ENCODE data around the gene PRAF2.
A peak's percentile ranks its signal among the peaks of the same experiment; 100 is the strongest.

PRAF2 gene

DNA sequence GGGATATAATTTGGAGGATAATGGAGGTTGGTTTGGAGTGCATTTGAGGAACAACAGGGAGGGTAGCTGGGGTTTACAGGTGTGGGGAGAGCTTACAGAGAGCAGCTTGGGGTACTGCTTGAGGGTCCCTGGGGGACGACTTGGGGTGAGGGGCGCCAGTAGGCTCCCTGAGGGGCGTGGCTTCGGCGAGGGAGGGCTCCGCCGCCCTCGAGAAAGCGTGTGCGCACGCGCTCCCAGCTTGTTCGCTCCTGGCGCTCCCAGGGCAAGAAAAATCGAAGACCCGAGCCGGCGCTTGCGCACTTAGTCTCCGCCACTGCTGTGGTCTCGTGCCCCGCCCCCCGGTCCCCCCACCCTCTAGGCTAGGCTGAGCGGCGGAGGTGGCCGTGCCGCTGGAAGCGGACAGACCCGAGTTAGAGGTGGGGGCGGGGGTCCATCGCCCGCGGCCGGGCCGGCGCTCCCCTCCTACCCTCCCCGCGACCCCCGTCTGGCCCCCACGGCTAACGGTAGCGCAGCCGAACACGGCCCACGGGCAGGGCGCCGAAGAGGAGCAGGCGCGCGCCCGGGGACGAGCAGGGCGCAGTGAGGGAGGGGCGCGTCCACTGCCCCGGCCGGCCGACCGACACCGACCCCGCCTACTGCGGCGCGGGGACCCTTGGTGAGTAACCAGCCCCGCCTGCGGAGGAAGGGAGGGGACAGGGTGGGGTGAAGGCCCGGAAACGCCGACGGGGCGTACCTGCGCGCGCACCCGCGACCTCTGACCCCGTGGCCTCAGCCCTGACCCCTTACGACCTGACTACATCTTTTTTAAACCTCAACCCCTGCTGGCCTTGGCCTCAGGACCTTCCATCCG, 20.4 kb downstream of the PRAF2 start:
- peak; percentile 69 for ATAC-seq (replicated peaks; ENCODE audit: extremely low read depth, poor library complexity, severe bottlenecking)
- DNase-seq (ENCODE audit: low spot score in 2 of 2), result peak in 1 of 2 donors; percentile 23
- no peaks in the 10 kb centered on the region for H3K27me3 Mint-ChIP-seq
- H3K36me3 Mint-ChIP-seq (ENCODE audit: insufficient read depth), result peaks cover 8% of the 10 kb centered on the region
- peak overlapping the region; percentile 79 for H3K4me3 Mint-ChIP-seq
- H3K4me1 Mint-ChIP-seq, result peaks cover 26% of the 10 kb centered on the region
- peak overlapping the region; percentile 92 for H3K27ac Mint-ChIP-seq (ENCODE audit: low read depth)
- H3K9me3 Mint-ChIP-seq, result no peaks in the 10 kb centered on the region

DNA sequence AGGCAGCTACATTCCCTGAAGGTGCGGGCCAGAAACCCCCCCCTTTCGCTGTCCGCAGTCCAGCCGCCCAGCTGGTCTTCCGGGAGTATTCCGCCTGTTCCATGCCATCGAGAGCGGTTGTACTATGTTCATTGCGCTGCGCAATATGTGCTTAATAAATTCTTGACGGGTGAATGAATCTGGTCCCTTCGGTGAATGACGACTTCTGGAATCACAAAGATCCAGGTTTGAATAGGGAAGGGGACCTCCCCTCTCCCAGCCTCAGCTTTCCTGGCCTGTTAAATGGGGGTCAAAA, 29.9 kb downstream of the PRAF2 start:
- ATAC-seq (replicated peaks; ENCODE audit: extremely low read depth, poor library complexity, severe bottlenecking), result no peak
- H3K9me3 Mint-ChIP-seq, result no peaks in the 10 kb centered on the region
- H3K27me3 Mint-ChIP-seq, result no peaks in the 10 kb centered on the region
- H3K27ac Mint-ChIP-seq (ENCODE audit: low read depth), result peak overlapping the region; percentile 94
- peaks cover 29% of the 10 kb centered on the region for H3K4me1 Mint-ChIP-seq
- DNase-seq (ENCODE audit: low spot score in 2 of 2), result no peak
- H3K36me3 Mint-ChIP-seq (ENCODE audit: insufficient read depth), result peaks cover 14% of the 10 kb centered on the region
- peak overlapping the region; percentile 79 for H3K4me3 Mint-ChIP-seq

DNA sequence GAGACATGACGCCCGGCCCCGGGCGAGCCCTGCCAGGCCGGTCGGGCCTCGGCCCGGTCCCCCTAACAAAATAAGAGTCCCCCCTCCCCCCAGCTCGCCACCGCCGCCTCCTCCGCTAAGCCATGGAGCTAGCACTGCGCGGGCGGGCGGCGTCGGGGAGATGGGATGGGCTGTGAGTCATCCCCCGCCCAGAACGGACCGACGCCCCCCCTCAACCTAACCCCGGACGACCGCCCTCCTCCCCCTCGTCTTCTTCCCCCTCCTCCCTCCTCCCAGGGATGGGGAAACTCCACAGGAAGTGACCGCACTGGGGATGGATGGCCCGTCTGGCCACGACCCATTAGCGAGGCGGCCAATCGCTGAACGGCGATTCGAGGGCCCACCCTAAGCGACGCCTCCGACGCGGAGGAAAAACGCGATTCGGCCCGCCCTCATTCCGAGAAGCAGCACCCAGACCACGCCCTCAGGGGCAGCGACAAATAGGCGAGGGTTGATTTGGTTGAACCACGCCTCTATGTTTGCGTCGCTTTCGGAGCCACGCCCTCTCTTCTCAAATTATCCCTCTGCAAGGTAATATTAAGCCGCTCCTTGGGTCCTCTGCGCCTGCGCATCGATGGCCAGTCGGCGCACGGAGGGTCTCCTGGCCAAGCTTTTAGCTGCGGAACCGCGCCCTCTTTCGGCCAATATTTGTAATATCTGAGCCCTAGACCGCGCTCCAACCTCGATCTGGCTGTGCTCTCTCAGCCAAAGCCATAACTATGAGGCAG, 30.4 kb downstream of the PRAF2 start, which contains the start of gene TFE3:
TFE3 (minus strand) TSS at position 138 of the 767 bp plus-strand sequence; CDS start at position 7, 131 bp downstream.
- H3K9me3 Mint-ChIP-seq, result no peaks in the 10 kb centered on the region
- H3K4me1 Mint-ChIP-seq, result peaks cover 29% of the 10 kb centered on the region
- H3K27me3 Mint-ChIP-seq, result no peaks in the 10 kb centered on the region
- DNase-seq (ENCODE audit: low spot score in 2 of 2) (peak; percentile 78 to 96), ATAC-seq (replicated peaks; ENCODE audit: extremely low read depth, poor library complexity, severe bottlenecking) (peak; percentile 91)
- H3K36me3 Mint-ChIP-seq (ENCODE audit: insufficient read depth), result peaks cover 16% of the 10 kb centered on the region
- peak within 1 kb of the TSS; percentile 79 for H3K4me3 Mint-ChIP-seq
- H3K27ac Mint-ChIP-seq (ENCODE audit: low read depth), result peak within 1 kb of the TSS; percentile 94

DNA sequence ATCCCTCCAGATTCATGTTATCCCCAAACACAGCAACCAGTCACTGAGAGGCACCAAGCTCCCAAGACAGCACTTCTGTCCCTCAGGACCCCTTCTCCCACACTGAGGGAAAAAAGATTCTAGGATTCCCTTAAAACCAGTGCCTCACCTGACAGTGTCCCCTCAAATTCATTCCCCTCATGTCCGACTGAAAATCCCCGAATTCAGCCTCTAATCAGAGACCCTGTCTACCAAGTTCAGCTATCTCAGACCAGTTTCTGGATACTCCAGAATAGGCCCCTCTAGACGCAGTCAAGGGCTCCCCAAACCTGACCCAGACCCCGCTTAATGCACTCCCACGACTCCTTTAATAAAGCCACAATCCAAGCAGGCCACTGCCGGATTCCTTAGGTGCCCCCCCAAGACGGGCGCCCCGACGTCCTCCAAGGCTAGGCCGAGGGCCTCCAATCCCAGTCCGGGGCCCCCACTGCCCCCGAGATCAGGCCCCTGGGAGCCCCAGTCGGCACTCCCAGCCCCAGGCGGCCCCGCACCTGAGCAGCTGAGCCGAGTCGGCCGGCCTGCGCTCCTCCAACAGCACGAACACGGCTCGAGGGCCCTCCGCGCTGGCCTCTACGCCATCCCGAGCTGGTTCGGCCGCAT, 31.1 kb downstream of the PRAF2 start:
- DNase-seq (ENCODE audit: low spot score in 2 of 2) (peak in 1 of 2 donors; percentile 13), ATAC-seq (replicated peaks; ENCODE audit: extremely low read depth, poor library complexity, severe bottlenecking) (no peak)
- H3K27me3 Mint-ChIP-seq, result no peaks in the 10 kb centered on the region
- H3K9me3 Mint-ChIP-seq, result no peaks in the 10 kb centered on the region
- peak overlapping the region; percentile 79 for H3K4me3 Mint-ChIP-seq
- peaks cover 29% of the 10 kb centered on the region for H3K4me1 Mint-ChIP-seq
- H3K36me3 Mint-ChIP-seq (ENCODE audit: insufficient read depth), result peaks cover 21% of the 10 kb centered on the region
- H3K27ac Mint-ChIP-seq (ENCODE audit: low read depth), result peak overlapping the region; percentile 94

DNA sequence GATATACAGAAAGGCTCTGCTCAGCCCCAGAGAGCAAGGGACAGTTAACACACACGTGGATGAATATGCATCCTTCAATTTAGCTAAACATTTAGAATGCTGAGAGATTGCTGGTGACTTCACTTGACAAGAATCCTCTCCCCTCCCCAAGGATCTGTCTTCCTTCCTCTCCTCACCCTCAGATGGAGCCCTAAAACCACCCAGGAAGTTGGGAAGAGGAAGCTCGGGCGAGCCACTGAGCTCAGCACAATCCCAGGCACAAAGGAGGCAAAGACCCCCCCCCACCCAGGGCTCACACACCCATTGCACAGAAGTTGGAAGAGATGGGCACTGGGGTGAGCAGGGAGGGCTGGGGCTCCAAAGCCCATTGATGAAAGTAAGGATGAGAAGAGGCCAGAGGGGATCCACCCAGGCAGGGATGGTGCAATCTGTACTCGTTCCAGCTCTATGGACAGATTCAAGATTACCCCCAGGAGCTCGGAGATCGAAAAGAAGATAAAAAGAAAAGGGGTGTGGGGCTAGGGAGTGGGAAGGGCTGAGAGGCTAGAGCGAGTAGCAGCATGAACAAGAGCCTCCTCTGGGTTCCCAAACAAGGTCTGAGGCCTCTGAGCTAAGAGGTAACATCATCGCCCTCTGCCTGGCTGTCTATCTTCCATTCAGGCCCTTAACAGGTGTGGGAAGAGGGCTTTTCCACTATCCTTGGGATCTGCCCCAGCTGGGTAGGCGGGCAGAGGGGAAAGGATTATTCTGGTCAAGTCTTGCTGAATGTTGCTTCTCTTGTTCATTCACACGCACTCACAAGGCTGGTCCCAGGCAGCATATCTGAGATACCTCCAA, 31.8 kb downstream of the PRAF2 start:
- Mint-ChIP-seq H3K36me3 (ENCODE audit: insufficient read depth) (peaks cover 28% of the 10 kb centered on the region), H3K27me3 (no peaks in the 10 kb centered on the region), H3K9me3 (no peaks in the 10 kb centered on the region), H3K4me1 (peaks cover 29% of the 10 kb centered on the region), H3K4me3 (peak overlapping the region; percentile 79), H3K27ac (ENCODE audit: low read depth) (peak overlapping the region; percentile 94)
- no peak for ATAC-seq (replicated peaks; ENCODE audit: extremely low read depth, poor library complexity, severe bottlenecking)
- no peak for DNase-seq (ENCODE audit: low spot score in 2 of 2)

DNA sequence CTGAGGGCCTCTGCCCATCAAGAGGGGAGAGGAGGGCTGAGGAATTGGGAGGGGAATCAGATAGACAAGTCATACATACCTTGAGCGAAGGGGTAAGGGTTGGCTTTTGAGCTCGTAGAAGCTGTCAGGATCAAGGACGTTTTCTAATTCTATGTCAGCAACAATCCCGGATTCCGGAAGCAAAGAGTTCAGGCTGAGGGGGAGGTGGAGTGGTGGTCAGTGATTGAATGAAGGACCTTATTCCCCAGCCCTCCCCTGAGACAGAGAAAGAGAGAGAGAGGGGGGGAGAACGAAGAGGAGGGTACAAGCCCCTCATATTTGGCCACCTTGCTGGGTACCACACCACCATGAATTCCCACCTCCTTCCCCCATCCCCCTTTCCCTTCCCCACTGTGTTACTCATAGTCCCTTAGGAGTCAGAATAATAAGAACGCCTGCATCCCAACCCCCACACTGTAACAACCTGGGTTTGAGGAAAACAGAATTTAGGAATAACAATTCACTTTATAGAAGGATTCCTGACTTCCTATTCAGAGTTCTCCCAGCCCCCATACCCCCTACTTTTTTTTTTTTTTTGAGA, 33.3 kb downstream of the PRAF2 start:
- no peak for DNase-seq (ENCODE audit: low spot score in 2 of 2)
- peaks cover 29% of the 10 kb centered on the region for H3K4me1 Mint-ChIP-seq
- peaks cover 31% of the 10 kb centered on the region for H3K36me3 Mint-ChIP-seq (ENCODE audit: insufficient read depth)
- H3K27me3 Mint-ChIP-seq, result no peaks in the 10 kb centered on the region
- no peak for ATAC-seq (replicated peaks; ENCODE audit: extremely low read depth, poor library complexity, severe bottlenecking)
- no peak overlapping the region for H3K4me3 Mint-ChIP-seq
- H3K9me3 Mint-ChIP-seq, result no peaks in the 10 kb centered on the region
- peak overlapping the region; percentile 68 for H3K27ac Mint-ChIP-seq (ENCODE audit: low read depth)

DNA sequence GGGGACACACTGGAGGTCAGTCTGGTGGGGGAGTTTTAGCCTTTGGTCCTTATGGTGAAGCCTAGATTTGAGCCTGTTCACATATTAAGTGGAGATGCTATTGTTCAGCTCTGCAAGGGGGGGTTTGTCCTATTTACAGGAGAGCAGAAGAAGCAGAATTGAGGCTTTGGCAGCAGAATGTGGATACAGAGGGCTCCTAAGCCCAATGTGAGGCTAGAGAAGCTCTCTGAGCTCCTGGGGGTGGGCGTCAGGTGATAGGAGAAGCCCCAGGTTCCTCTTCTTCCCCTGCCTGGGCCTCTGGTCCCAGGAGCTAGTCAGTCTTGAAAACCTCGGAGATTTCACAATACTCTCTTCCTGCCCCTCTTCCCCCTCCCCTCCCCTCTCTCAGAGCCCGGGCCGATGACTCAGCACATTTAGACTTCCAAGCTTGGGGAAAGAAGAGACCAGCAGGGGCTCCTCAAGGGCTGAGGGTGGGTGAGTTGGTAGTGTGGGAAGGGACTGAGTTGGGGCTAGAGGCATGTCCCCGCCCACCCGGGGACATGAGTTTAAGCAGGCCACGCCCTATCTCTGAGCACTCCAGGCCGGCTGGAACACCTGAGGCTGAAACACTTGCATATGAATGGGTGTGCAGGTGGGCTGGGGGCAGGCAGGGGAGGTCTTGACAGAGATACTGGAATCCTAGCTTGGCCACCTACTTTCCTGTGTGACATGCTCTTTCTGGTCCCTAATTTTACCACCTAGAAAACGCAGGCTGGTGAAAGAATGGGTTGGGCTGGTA, 34.0 kb downstream of the PRAF2 start:
- H3K9me3 Mint-ChIP-seq, result no peaks in the 10 kb centered on the region
- DNase-seq (ENCODE audit: low spot score in 2 of 2), result no peak
- H3K27ac Mint-ChIP-seq (ENCODE audit: low read depth), result peak overlapping the region; percentile 68

DNA sequence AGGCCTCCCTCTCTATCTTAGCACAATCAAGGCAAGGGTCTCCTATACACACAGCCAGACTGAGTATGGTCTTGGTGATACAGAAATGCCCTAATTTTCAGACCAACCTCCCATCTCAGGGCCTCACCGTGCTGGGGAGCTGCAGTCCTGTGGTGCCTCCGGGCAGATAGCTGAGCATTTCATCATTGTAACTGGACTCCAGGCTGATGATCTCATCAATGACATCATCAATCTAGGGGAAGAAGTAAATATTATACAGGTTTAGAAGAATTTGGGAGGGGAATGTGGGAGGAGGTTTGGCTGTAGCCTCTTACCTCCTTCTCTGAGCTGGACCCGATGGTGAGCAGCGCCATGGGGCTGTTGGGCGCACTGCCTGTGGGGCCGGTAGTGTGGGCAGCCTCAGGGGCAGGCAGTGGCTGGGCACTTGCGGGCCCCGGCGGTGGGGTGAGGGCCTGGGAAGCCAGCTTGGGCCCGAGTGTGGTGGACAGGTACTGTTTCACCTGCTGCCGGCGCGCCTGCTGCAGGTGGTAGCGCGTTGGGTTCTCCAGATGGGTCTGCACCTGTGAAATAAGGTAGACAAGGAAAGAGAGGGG, 35.8 kb downstream of the PRAF2 start:
- peaks cover 29% of the 10 kb centered on the region for H3K4me1 Mint-ChIP-seq
- no peak for DNase-seq (ENCODE audit: low spot score in 2 of 2)
- ATAC-seq (replicated peaks; ENCODE audit: extremely low read depth, poor library complexity, severe bottlenecking), result no peak
- H3K27ac Mint-ChIP-seq (ENCODE audit: low read depth), result no peak overlapping the region
- H3K9me3 Mint-ChIP-seq, result no peaks in the 10 kb centered on the region
- no peak overlapping the region for H3K4me3 Mint-ChIP-seq
- H3K27me3 Mint-ChIP-seq, result no peaks in the 10 kb centered on the region
- peaks cover 35% of the 10 kb centered on the region for H3K36me3 Mint-ChIP-seq (ENCODE audit: insufficient read depth)

More for the DNA sequence above, 34.0 kb downstream of the PRAF2 start:
- no peak overlapping the region for H3K4me3 Mint-ChIP-seq
- peaks cover 29% of the 10 kb centered on the region for H3K4me1 Mint-ChIP-seq
- H3K36me3 Mint-ChIP-seq (ENCODE audit: insufficient read depth), result peaks cover 33% of the 10 kb centered on the region
- no peaks in the 10 kb centered on the region for H3K27me3 Mint-ChIP-seq
- ATAC-seq (replicated peaks; ENCODE audit: extremely low read depth, poor library complexity, severe bottlenecking), result no peak

DNA sequence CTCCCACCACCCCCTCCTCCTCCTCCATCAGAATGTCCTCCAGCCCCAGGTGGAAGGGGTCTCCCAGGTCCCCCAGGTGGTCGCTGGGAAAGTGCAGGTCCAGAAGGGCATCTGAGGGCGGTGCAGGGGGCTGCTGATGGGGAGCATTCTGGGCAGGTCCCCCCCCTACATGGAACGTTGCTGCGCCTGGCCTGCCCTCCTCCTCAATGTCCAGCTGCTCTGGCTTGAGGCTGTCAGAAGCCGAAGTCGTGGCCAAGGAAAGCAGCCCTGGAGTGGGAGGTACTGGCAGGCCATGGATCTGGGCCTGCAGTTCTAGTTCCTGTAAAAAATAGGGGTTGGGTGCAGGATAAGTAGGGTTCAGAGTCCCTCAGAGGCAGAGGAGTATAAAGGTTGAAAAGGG, 43.5 kb downstream of the PRAF2 start:
- no peak overlapping the region for H3K4me3 Mint-ChIP-seq
- H3K27ac Mint-ChIP-seq (ENCODE audit: low read depth), result peak overlapping the region; percentile 38
- H3K9me3 Mint-ChIP-seq, result no peaks in the 10 kb centered on the region
- H3K4me1 Mint-ChIP-seq, result no peaks in the 10 kb centered on the region
- DNase-seq (ENCODE audit: low spot score in 2 of 2) (no peak), ATAC-seq (replicated peaks; ENCODE audit: extremely low read depth, poor library complexity, severe bottlenecking) (no peak)
- H3K27me3 Mint-ChIP-seq, result no peaks in the 10 kb centered on the region
- H3K36me3 Mint-ChIP-seq (ENCODE audit: insufficient read depth), result peaks cover 25% of the 10 kb centered on the region

DNA sequence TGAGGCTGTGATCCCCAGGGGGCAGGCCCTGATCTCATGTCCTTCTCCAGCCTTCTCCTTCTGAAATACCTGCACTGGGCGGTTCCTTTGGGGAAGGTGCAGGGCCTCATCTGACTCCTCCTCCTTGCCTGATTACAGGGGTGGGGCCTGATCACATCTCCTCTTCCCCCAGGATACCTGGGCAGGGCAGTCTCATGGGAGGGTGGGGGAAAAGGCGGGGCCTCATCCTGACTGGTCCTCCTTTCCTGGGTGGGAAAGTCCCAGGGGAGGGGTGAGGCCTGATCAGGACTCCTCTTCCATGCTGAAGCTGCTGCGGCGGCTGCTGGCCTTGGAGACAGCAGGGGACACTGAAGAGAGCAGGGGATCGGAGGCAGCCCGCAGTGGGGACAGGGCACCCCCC, 43.9 kb downstream of the PRAF2 start:
- no peak for ATAC-seq (replicated peaks; ENCODE audit: extremely low read depth, poor library complexity, severe bottlenecking)
- no peak overlapping the region for H3K4me3 Mint-ChIP-seq
- H3K9me3 Mint-ChIP-seq, result no peaks in the 10 kb centered on the region
- peaks cover 24% of the 10 kb centered on the region for H3K36me3 Mint-ChIP-seq (ENCODE audit: insufficient read depth)
- H3K4me1 Mint-ChIP-seq, result no peaks in the 10 kb centered on the region
- peak overlapping the region; percentile 38 for H3K27ac Mint-ChIP-seq (ENCODE audit: low read depth)
- no peaks in the 10 kb centered on the region for H3K27me3 Mint-ChIP-seq
- DNase-seq (ENCODE audit: low spot score in 2 of 2), result no peak
